Measurements from ENCODE around the gene RAD51B.
"Not testable (repeated sequence)": the region's sequence is repeated elsewhere in the genome, so short reads cannot be mapped to it uniquely, and the experiment has no call there.

Gene RAD51B

DNA sequence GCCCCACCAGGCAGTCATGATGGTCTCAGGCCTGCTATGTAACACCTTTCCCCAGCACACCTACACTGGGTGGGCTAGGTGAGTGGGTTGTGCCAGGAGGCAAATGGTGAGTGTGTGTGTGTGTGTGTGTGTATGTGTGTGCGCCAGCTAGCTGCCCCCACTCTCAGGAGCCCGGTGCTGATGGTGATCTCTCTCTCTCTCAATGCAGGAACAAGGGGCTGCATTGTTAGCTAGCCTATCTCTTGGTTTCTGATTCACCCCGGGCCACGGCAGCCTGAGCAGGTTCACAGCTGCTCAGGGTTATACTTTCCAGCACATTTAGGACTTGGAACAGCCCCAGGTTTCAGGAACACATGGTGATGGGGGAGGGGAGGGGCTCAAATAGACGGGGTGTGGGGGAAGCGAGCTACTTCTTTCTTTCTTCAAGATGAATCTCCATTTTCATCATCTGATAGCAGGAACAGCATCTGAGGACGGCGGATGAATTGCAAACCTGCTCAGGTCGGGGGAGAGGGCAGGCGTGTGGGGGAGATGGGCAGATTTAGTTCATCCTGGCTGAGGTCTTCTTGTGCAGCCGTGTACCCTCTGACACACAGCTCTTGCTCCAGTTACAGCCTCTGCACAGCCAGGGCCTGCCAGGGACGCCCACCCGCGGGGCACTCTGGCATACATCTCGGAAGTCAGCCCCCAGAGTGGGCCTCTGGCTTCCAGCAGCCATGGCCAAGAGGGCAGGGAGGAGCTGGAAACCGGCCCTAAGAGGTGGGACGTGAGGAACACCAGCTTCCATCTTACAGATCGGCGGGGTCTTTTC, 835.6 kb downstream of the RAD51B start:
- no peak for DNase-seq (ENCODE audit: low read depth)

DNA sequence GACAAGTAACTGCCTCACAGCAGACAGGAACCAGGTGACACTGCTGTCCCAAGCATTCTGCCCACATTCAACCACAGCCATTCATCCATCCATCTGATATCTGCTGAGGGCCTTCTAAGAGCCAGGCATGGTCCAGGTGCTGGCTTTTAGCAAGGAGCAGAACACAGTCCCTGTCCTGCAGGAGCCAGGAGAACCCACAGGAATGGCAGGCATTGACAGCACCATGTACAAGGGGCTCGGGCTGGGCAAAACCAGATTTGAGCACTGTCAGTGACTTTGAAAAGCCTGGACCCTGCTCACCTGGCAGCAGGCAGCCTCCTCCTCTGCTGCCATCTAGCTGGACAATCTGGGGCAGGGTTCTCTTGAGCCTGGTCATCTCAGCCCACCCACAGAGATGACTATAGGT, 836.3 kb downstream of the RAD51B start:
- no peak for DNase-seq (ENCODE audit: low read depth)

DNA sequence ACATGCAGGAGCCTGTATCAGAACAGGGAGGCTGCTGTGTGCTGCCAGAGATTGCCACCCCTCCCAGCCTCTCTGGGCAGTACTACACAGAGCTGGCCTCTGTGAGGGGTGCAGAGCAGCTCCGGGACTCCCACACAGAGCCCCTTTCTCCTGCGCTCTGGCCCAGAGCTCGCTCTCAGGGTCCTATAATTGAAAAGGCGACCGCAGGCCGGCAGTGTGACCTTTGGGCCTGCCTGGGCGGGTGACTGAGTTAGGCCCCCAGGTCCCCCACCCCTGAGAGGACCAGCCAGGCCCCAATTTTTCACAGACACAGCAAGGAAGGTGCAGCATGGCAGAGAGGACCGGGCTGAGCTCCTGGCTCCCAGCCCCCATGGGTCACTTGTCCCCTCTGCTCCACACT, 836.9 kb downstream of the RAD51B start:
- no peak for DNase-seq (ENCODE audit: low read depth)

DNA sequence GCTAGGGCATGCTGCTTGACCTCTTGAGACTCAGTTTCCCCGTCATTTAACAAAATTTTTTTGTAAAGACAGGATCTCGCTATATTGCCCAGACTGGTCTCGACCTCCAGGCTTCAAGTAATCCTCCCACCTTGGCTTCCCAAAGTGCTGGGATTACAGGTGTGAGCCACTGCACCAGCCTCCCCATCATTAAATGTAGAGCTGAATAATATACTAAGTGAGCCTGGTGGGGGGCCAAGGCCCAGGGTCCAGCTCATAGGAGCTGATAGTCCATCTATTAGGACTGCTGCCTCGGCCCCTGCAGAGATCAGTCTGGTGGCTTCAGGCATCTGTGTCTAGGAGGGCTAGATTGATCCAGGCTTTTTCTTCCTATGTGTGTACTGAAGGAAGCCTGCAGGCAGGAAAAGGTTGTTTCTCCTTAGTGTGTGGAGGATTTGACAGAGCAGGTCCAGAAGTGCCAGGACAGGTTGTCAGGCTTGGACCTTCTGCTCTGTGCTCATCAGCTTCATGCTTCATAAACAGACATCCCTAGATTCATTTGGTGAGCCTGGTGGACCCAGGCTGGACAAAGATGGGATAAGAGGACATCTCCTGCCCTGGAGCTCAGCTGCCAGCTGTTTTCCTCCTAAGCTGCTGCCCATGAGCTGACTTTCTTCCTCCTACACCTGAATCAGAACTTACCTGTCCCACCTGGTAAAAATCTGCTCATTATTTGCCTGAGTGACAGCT, 837.9 kb downstream of the RAD51B start:
- no peak for DNase-seq (ENCODE audit: low read depth)

DNA sequence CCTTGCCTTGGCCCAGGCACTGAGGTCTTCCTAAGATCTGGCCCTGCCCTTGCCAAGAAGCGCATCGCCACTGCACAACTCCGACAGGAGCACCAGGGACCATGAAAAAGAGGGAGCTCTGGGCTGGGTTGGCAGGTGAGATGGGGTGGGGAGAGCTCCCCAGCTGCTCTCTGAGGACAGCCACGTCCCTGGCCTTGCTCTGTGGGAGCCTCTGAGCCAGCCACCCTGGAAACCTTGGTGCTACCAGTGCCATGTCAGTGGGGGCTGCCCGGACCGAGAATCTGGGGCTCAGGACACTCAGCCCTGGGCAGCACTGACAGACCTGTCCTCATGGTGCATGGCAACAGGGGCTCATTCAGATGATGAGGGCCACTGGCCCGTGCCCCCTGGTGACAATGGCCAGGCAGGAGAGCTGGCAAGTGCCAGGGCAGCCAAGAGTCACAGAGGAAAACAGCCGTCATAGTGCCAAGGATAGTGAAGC, 838.5 kb downstream of the RAD51B start:
- no peak for DNase-seq (ENCODE audit: low read depth)

DNA sequence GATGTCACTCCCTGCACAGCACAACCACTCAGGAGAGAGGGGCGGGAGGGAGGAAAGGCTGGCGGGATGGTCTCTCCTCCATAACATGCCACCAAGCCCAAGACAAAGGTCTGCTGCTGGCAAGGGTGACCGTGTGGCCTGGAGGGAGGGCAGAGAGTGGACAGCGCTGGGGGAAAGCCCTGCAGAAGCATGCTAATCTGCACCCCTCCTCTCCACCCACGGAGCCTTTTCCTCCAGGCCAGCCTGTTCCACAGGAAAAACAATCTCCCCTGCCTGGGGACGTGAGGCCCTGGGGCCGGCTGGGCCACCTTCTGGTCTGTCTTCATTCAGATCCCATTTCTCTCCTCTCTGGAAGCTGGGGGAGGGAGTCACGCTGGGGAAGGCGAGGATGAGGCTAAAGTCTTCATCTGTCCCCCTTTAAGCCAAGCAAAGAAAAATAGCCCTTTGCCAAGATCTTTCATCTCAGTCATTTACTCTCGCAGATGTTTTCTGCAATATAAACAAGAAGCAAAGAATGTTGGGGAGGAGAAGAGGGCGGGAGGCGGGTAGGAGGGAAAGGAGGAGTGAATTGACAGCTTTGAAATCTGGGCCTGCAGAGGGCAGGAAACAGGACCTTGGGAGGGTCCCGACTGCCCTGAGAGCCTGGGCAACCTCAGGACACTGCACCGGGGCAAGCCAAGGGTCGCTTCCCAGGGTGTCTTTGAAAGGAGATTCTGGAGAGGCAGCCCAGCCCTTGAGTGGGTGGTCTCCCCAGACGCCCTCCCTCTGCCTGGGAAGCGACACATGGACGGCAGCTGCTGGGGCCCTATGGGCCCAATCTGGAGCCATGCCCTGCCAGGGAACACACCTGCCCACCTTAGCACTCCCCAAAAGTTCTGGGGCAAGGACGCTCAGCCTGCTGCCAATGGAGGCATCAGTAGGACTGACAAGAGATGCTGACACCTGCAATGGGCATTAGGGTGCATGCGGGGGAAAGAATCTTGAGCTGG, 839.7 kb downstream of the RAD51B start:
- DNase-seq (ENCODE audit: low read depth), result no peak

DNA sequence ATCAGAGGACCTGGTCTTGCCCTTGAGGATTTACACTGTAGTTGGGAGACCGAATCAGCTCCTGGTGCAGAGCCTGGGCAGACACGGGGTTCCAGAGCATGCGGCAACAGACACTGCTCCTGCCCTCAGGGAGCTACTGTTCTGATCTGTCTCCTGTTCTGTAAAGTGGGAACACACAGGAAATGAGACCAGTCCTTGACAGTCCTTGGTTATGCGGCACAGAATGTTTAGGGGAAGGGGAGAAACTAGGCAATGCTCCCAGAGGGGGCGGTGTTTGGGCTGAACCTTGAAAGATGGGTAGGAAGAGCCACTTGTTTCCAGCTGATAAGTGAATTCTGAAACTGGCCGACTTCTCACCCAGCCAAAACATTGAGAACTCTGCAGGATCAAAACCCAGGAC, 840.9 kb downstream of the RAD51B start:
- DNase-seq (ENCODE audit: low read depth), result no peak

DNA sequence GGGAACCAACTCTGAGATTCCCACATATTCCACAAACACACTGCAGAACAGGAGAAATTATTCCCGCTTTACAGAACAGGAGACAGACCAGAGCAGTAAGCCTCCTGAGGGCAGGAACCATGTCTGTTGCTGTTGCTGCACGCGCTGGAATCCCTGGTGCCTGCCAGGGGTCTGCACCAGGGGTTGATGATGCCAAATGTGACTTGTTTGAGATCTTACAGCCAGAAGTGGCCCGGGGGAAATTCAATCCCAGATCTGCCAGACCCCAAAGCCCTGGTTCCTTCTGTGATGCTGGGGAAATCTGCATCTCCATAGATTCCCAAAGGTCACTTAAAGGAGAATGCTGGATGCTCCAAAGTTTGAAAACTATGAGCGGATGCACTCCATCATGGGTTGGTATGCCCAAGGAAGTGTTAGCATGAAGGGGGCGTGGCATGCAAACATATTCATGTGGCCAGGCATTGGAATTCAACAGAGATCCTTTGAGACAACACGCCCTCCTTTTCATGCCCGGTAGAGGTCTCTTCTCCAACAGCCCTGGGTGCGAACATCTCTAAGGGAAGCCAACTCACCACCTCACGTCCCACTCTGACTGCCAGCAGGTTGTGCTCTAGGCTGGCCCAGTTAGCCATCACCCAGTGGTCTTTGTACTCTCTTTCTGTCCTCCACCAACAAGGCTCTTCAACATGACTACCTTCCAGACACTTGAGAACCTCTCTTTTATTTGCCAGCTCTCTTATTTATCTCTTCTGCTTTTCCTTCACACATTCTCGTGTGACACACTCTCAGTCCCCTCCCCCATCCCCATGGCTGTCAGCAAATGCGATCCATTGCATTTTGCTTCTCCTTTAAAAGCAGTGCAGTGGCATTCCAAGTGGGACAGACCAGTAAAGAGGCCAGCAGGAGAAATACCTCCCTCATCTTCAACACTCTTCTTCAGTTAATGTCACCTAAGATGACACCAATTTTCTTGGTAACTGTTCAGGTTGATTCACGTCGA, 841.9 kb downstream of the RAD51B start:
- no peak for DNase-seq (ENCODE audit: low read depth)

DNA sequence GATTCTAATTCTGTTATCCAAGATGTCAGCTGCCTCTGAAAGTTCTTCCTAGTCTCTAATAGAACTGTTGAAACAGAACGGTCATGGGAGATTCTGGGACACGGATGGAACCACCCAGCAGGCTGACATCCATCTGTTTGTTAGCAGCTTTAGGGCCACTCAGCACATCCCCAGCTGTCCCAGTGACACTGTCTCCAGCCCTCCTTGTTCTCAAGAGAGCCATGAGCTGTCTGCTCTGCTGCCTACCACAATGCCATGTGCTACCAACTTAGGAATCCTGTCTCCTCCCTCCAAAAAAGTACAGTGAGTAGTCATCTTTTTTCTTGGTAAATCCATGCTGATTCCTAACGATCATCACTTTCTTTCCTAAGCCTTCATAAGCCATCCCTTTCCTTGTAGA, 842.8 kb downstream of the RAD51B start:
- no peak for DNase-seq (ENCODE audit: low read depth)

DNA sequence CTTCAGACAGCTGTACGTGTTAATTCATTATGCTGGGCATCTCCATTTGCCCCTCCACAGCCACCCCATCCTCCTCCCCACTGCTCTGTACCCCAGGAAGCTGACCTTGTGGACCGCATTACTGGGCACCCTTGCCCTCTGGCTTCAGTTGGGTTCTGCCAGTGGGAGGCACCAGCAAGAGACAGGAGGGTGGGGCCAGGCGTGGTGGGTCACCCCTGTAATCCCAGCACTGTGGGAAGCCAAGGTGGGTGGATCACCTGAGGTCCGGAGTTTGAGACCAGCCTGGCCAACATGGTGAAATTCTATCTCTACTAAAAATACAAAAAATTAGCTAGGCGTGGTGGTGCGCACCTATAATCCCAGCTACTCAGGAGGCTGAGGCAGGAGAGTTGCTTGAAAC, 843.2 kb downstream of the RAD51B start:
- not testable (repeated sequence) for DNase-seq (ENCODE audit: low read depth)

DNA sequence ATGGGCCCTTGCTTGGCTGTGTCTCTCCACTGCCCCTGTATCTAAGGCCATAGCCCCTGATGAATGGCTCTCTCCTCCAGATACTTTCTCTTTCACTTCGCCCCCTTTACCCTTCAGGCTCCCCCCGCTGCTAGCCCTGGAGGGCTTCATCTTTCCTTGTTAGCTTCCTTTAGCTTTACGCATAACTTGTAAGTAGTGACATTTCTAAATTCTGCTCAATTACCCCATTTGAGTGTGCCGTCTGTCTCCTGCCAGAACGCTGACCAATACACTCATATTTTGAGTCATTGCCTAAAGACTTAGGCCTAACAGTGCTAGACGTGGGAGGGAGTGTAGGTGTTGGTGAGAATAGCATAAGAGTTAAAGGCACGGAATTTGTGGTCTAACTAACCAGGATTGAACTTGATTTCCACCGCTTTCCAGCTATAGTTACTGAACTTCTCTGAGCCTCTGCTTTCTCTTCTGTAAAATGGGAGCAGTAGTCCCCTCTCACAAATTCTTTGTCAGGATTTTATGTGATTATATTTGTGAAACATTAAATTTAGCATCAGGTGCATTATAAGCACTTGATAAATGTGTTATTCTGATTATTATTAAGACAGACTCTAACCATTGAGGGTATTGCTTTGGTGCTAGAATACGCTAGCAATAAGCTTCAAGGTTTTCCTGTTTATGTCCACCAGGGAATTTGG, 844.0 kb downstream of the RAD51B start:
- no peak for DNase-seq (ENCODE audit: low read depth)

DNA sequence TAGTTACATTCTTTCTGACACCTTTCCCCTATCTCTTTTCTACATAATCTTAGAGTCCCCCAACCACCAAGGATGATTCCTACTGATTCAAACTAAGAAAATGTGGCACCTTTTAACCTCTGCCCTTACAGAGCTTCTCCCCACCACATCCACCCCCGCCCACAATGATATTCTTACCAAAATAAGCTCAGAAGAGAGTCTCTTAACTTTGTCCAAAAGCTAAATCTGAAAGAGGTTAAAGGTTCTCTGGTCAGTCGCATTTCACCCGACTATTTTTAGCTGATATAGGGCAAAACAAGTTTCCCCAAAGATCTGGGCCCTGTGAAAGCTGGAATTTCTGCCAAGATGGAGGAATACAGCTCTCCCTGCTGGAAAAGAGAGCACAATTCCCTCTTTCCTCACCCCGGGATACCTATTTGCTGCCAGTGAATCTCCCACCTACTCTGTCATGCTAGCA, 844.7 kb downstream of the RAD51B start:
- no peak for DNase-seq (ENCODE audit: low read depth)

DNA sequence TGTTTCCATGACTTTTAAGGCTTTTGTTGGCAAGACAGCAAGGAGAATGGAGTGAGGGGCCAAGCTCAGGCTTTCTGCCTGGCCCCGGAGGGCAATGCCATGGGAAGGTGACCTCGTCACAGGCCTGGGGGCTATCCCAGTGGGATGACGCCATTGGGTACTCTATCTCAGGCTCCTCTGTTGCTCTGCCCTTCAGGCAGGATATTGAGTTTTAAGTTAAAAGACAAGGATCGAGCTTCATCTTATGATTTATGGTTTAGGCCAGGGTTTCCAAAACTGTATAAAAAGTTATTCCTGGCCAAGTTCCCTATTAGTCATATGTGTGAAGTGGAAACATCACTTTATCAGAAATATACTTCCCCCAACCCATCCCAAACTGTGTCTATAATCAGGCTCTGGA, 845.6 kb downstream of the RAD51B start:
- no peak for DNase-seq (ENCODE audit: low read depth)

DNA sequence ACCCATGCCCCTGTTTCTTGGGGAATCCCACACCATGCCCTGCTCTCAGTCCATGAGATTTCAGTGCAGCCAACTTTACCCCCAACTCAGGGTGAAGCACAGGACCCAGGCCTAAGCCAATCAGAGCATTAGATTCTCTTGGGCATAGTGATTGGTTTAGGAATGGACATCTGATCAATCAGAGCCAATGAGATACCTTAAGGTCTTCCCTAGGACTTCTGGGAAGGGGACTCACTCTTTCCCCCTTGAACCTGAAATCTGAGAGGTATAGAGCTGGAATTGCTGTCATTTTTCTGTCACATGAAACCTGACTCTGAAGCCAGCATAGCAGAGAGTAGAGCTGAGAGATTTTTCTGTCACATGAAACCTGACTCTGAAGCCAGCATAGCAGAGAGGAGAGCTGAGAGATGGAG, 846.2 kb downstream of the RAD51B start:
- no peak for DNase-seq (ENCODE audit: low read depth)

DNA sequence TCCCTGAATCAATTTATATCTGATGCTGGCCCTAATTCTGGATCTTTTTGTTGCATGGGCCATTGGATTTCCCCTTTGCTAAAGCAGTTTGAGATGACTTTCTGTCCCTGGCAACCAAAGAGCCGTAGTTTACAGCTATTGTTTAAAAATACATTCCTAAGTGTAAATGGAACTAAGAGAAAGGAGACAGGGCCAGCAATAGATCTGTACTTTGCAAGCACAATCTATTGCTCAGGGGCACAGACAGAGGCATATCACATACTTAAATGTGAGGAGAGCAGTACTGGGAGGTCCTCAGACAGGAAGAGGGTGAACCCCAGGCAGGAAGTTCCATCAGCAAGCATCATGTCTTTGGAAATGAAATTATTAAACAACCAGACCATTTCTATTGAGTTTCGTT, 846.7 kb downstream of the RAD51B start:
- no peak for DNase-seq (ENCODE audit: low read depth)

DNA sequence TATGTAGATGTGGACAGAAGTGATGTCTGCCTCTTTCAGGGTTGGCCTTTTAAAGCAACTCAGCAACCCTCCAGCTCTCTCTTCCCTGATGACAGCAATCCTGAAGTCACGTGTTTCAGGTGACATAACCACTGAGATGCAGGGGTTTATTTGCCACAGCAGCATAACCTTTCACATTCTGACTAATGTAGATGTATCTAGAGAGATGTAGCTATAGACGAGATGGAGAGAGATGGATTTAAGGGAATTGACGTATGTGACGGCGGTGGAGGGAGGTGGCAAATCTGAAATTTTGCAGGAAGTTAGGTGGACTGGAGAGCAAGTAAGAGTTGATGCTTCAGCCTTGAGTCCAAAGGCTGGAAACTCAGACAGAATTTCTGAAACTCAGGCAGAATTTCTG, 847.3 kb downstream of the RAD51B start:
- no peak for DNase-seq (ENCODE audit: low read depth)

DNA sequence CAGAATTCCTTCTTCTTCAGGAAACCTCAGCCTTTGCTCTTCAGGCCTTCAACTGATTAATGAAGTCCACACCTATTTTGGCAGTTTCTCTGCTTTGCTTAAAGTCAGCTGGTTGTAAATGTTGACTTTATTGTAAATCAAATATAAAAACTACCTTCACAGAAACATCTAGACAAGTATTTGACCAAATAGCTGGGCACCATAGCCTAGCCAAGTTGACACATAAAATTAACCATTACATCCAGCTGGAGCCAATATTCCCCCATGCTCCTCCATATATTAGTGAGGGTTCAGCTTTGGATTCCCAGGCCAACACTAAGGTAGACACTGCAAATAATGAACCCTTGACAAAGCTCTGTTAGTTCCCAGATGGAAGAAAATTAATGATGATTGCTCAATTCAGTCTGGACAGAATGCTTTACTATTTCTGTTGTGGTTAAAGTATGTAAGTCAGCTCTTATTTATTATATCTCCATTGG, 847.8 kb downstream of the RAD51B start:
- no peak for DNase-seq (ENCODE audit: low read depth)

DNA sequence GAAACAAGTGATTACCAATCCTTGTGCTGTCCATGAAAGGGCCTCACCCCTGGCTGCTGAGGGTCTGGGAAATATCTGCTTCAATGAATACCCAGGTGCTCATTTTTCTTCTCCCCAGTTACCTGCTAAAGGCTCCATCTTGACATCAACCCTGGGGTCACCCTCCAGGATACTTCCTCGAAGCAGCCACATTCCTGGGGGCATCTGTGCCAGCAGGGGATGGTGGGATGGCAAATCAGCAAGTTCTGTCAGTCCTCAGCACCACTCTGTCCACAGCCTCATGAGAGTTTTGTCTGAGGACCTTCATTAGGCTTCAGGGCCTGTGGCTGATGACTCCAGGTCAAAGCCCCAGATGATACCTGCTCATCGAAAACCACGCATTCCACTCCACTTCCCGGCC, 848.4 kb downstream of the RAD51B start:
- no peak for DNase-seq (ENCODE audit: low read depth)

DNA sequence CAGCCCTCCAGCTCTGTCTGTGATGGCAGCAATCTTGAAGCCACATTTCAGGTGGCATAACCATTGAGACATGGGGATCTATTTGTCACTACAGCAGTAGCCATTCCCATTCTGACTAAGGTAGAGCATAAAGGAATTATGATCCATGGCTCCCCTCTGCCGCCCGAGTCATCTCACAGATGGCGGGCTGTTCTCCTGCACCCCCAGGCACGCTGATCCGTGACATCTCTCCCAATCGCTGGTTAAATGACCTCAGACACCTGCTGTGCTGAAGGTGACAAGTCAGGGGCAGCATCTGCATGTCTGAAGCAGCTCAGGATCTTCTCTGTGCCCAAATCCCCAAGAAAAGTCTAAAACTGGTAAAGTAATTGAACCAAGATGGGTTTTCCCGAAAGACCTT, 849.0 kb downstream of the RAD51B start:
- DNase-seq (ENCODE audit: low read depth), result no peak

DNA sequence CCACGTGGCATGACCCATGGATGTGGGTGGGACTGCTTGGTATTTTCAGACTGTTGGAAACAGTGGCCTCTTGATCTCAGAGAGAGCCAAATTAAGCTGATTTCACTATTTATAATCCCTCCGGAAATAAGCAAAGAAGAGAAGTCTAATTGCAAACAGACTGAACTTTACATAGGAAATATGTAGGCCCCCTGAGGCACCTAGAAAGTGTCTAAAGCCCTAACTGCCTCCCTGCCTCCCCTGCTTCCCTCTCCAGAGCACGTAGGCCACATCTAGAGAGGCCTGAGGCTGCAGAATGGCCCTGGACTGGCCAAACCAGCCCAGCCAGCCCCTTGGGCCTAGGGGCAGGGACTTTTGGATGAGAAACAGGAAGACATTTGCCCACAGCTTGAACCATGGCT, 849.5 kb downstream of the RAD51B start:
- DNase-seq (ENCODE audit: low read depth), result no peak
